Myocyte (in vitro differentiated cells): ENCODE results near the gene STXBP2. TPM values are rescaled to one million over a fixed set of nuclear protein-coding genes. Genes with fewer than 3 reads are reported as not detected.

Source experiments
- DNase-seq: peaks from one replicate; pipeline ENCODE4 v3.0.0-alpha.2; 2012; ENCODE audit warnings: low read depth
- polyA plus RNA-seq: library from polyadenylated mRNA; unstranded; fragments of >200 nt; gene quantifications from one replicate; pipeline ENCODE4 v1.2.1, GENCODE V29; 2012; ENCODE audit warnings: missing spikeins
- total RNA-seq: library from RNA; depleted of rRNA; stranded (reverse); fragments of >200 nt; gene quantifications from 2 replicates; pipeline ENCODE4 v1.2.3, GENCODE V29; 2014

Gene STXBP2
- total RNA-seq = 1.9 TPM in 1 of 2 replicates, not detected in the other
- polyA plus RNA-seq = 0.44 TPM

DNA sequence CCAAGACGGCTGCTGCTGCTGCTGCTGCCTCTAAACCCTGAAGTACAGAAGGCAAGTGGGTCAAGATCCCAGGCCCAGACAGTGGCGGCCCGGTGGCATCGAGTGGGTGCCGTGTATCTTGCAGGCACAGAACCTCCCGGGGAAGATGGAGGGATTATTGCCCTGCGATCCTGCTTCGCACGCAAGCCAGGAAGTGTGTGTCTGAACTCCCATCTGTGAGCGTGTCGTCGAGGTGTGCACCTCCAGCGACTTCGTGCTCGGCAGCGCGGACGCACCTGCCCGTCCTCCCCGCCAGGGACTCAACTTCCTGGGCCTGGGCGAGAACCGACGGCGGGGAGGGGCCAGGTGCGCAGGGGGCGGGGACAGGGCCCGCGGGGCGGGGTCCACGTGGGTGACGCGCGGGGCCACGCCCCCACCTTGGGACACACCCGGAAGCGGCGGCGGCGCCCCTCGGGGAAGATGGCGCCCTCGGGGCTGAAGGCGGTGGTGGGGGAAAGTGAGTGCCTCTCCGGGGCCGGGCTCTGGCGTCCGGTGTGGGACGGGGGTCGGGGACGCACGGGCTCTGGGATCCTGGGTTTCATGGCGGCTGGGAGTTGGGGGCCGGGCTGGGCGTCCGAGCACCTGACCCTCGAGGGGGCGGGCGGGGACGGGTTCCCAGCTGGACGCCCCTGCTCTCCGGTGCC lies at the start of gene STXBP2:
Gene STXBP2, plus strand, starts transcription at position 420 of the 683 bp plus-strand sequence. Its CDS starts 40 bp downstream, at position 460.
- DNase-seq = no peak

DNA sequence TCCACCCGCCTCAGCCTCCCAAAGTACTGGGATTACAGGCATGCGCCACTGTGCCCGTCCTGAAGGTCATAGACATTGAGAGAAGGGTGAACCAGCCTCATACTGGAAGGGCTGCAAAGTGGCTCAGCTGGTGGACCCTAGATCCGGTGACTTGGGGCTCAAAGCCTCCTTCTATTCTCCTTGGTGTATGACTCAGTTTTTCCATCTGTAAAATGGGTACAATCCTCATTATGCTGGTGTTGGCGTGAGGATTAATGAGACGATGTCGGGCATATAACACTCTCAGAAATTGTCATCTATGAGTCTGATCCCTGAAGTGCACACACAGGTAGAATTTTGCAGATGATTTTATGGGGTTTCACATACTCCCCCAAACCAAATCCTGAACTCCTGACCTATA lies 47.1 kb upstream of the STXBP2 start:
- no peak for DNase-seq

DNA sequence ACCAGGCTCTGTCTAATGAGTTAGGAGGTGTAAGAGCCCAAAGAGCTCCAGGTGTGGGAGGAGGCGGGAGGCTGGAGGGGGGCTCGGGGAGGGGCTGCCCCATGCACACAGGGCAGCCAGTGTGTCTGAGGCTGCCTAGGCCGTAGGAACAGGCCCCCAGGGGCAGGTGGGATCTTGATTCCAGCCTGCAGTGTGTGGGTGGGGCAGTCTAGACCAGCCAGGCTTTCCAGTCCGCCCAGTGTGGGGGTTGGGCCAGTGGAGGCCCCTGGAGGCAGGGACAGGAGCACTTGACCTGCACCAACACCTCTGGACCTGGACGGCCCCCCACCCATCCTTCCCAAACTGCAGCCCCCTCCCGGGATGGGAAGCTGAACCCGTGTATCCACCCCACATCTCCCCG lies 46.7 kb upstream of the STXBP2 start:
- DNase-seq = no peak

DNA sequence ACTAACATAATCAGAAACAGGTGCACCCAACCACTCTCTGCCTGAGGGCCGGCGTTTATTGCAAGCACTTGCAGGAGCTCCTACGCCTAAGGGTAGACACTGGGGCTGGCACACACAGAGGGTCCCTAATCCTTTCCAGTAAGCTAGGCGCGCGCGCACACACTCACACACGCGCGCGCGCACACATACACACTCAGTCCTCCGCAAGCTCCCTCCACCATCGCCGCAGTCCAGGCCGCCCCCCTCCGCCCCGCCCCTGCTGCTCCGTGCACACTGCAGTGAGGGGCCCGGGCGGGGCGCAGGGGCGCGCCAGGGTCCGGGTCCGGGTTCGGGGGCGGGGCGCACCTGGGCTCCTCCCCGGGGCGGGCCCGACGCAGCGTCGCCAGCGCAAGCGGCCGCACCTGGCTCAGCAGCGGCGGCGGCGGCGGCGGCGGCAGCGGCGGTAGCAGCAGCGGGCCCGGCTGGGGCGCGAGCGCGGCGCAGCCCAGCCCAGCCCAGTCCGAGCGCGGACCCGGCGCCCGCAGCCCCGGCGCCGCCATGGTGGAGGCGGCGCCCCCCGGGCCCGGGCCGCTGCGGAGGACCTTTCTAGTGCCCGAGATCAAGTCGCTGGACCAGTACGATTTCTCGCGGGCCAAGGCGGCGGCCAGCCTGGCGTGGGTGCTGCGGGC lies 41.3 kb upstream of the STXBP2 start, which contains the start of gene CAMSAP3:
Gene CAMSAP3, plus strand, starts transcription at position 398 of the 668 bp plus-strand sequence. Its CDS starts 140 bp downstream, at position 538.
- peak; percentile 13 for DNase-seq

DNA sequence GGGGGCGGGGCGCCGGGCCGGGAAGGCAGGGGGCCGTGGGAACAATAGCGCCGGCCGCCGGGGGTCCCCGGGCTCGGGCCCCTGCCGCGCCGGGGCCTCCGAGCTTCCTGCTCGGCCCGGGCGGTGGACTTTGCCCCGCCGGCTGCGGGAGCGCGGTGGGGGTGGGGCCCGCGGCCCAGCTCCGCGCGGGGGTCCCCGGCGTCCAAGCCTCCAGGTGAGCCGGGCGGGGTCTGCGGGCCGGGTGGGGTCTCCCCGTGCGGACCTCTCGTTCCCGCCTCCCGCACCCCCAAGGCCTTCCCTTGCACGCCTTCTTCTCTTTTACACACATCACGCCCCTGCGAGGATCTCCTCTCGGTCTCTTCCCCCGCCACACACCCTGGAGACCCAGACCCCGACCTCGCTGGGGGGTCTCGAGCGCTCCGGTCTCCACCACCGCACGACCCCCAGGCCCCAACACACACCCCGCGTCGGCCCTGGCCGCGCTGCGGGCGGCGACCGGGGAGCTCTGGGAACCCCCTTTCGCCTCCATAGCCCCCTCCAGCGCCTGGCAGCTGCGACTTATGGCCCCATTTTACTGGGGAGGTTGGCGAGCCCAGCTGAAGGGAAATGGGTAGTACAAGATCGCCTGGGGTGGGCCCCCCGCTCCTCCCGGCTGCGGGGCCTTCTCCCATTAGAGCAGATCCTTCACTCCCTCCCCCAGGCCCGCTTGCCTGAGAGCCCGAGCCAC lies 40.5 kb upstream of the STXBP2 start:
- no peak for DNase-seq

DNA sequence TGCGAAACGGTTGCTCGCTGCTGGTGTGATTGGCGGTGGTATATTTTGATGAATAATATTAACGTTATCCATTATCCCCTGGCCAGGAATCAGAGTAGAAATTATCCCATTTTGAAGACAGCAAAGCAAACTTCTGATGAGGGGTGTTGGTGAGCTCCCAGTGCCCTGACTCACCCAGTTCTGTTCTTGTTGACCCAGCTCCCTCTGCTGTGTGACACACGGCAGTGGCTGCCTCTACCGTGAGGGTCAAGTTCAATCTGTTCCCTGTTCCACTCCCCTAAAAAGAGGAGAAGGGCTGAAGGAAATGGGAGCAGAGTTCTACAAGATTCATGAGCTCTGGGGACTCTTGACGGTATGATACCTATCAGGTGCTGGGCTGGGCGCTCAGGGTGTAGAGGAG lies 39.2 kb upstream of the STXBP2 start:
- no peak for DNase-seq

DNA sequence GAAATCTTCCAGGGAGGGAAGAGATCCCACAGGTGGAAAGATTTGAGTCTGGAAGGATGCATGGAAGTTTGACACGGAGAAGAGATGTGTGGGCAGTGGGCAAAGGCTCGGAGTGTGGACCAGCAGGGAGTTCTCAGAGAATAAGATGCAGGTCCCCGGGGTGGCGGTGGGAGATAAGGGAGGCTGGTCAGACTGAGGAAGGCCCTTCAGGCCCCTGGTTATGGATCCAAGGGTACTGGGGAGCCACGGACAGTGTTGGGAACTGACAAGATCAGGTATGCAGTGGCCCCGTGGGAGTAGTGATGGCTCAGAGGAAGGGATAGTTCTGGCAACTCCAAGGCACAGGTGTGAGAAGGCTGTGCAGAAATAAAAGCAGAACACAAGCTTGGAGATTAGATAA lies 38.7 kb upstream of the STXBP2 start:
- no peak for DNase-seq

DNA sequence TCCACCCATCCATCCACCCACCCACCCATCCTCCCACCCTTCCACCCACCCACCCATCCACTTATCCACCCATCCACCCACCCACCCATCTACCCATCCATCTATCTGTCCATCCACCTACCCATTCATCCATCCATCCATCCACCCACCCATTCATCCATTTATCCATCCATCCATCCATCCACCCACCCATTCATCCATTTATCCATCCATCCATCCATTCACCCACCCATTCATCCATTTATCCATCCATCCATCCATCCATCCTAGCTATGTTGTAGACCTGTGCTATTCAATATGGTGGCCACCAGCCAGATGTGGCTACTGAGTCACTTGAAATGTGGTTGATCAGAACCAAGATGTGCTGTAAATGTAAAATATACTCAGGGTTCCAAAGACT lies 36.2 kb upstream of the STXBP2 start:
- no peak for DNase-seq

DNA sequence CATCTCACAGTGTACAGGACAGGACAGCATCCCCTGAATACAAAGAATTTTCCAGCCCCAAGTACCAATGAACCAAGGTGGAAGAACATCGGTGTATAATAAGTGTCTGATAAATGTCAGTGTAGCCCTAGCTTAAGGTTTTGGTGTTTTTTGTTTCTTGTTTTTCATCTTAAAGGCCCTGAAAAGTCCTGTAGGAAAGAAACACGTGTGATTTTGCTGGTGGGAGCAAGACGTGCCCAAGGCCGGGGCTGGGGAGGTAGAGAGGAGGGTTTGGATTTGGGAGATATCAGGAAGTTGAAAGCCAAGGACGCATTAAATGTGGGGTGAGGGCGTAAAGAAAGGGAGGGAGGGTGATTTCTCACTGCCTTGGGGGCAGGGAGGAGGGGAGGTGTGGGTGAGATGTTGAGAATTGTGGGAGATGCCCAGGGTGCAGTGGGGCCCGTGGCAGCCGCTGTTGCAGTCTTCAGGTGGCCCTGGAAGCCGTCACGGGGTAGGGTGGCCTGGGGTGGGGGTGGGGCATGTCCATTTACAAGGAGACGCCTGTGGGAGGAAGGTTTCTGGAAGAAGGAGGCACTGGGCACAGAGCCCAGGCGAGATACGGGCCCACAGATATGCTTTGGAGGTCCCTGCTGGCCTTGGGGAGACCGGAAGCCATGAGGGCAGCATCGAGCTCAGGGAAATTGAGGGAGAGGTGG lies 34.5 kb upstream of the STXBP2 start:
- DNase-seq = no peak

DNA sequence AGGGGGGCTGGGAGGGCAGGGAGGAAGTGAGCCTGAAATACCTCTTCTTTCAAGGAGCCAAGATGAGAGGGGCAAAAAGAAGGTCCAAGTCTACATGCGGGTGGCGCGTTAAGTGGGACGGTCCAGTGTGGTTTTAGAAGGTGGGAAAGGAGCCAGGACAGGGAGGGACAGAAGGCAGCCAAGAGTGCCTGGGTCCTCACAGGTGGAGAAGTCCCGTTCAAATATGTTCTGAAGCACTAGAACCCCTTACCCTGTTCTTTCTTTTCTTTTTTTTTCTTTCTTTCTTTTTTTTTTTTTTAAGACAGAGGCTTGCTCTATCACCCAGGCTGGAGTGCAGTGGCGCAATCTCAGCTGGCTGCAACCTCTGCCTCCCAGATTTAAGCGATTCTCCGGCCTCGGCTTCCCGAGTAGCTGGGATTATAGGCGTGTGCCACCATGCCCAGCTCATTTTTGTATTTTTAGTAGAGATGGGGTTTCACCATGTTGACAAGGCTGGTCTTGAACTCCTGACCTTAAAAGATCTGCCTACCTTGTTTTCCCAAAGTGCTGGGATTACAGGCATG lies 33.9 kb upstream of the STXBP2 start:
- no peak for DNase-seq

DNA sequence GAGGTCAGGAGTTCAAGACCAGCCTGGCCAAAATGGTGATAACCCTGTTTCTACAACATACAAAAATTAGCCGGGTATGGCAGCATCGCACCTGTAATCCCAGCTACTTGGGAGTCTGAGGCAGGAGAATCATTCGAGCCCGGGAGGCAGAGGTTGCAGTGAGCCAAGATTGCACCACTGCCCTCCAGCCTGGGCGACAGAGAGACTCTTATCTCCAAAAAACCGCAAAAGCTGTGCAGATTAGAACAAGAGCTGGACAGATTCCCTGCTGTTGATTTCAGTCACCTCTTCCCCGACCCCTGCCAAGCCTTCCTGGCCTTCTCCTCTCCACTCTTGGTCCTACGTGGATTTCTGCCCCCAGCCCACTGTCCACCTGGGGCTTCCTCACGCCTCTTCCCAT lies 33.0 kb upstream of the STXBP2 start:
- no peak for DNase-seq

DNA sequence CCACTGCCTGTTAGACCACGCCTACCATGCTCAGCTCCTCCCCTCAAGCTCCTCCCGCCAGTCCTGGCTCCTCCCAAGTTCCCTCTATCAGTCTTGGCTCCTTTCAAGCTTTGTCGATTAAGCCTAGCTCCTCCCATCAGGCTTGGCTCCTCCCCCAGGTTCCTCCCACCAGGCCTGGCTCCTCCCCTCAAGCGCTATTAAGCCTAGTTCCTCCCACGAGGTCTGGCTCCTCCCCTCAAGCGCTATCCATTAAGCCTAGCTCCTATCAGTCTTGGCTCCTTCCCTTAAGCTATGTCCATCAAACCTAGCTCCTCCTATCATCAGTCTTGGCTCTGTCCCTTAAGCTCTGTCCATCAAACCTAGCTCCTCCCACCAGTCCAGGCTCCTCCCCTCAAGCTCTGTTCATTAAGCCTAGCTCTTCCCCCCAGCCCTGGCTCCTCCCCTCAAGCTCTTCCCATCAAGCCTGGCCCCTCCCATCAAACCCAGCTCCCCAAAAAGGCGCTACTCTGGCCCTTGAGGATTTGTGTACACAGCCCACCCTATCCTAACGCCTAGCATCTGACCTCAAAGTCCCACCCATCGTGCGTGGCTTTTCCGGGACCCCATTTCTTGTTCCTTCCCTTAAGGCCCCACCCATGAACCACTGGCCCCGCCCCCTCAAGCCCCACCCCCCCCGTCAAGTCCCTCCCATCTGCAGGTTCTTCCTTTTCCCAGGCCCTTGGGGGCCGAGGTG lies 31.3 kb upstream of the STXBP2 start:
- no peak for DNase-seq

DNA sequence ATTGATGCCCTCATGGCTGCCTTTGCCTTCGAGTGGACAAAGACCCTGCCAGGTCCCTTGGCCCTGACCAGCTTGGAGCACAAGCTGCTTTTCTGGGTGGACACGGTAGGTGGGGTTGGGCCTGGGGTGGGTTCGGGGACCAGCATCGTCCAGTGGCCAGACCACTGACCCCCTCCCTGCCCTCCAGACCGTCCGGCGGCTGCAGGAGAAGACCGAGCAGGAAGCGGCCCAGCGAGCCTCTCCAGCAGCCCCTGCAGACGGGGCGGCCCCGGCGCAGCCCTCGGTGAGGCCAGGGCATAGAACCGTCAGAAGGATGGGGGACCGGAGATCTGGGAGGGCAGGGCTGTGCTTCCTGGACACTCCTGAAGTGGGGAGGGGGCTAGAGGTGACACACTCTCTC lies 30.6 kb upstream of the STXBP2 start:
- no peak for DNase-seq

DNA sequence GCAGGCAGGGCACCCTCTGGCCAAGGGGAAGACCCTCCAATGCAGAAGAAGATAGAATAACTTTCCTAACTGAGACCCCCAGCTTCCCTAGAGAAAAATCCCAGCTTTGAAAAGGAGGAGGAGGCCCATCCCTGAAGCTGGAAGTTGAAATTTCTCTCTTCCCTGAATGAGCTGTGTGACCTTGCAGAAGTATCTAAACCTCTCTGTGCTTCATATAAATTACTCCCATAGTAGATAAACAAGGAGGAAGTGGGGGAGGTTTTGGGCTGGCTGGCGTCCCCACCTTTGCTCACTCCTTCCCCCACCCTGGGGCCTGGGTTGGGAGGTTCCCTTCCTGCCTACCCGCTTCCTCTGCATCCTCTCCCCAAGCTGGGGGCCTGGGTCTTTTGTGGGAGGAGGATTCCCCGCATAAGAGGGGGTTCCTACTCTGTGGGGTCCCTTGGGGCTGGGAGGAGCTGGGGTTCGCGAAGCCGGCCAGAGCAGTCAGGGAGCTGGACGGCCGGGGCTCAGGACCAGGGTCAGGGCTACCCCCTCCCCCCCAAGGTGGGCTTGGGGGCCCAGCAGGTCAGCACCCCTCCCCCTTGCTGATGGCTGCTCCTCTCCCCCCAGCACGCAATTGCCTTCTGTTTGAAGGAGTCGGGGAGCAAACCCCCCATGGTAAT lies 29.6 kb upstream of the STXBP2 start:
- no peak for DNase-seq

DNA sequence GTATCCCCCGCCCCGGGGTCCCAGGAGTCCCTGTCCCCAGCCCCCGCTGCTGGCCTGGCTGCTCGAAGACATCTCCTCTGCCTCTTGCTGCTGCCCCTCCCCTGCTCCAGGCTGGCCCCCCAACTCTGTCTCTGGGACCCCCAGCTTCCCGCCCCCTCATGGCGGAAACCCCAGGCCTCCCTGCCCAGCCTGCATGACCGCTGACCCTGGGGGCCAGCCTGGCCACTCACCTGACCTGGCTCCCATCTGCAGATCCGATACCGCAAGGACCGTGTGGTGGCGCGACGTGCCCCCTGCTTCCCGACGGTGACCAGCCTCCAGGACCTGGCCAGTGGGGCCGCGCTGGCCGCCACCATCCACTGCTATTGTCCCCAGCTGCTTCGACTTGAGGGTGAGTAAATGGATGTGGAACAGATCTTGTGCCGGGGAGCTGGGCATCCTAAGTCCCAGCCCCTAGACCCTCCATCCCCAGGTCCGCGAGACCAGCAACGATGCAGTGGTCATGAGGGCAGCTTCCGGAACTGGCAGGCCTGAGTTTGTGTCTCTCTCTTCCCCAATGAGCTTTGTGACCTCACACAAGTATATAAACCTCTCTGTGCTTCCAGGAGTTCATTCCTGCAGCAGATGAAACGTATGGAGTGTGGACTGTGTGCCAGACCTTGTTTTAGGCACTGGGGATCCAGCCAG lies 28.9 kb upstream of the STXBP2 start:
- DNase-seq = no peak

DNA sequence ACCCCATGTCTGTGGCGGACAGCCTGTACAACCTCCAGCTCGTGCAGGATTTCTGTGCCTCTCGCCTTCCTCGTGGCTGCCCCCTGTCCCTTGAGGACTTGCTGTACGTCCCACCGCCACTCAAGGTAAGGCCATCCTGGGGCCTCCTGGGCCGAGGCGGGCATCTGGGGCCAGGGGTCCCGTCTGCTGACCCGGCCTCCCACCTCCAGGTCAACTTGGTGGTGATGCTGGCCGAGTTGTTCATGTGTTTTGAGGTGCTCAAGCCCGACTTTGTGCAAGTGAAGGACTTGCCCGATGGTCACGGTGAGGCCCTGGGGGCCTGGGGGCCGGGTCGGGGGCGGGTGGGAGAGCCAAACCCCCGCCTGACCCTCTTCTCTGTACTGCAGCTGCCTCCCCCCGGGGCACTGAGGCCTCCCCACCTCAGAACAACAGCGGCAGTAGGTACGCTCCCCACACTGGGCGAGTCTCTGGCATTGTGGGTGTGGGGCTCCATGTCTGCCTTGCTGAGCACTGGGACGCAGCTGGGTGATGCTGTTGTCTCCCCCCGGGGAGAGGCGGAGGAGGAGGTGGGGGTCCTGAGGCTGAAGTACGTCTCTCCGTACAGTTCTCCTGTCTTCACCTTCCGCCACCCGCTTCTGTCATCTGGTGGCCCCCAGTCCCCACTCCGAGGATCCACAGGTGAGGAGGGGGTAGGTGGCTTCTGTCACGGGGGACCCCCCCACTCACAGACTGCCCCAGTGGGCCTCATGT lies 26.2 kb upstream of the STXBP2 start:
- DNase-seq = no peak

DNA sequence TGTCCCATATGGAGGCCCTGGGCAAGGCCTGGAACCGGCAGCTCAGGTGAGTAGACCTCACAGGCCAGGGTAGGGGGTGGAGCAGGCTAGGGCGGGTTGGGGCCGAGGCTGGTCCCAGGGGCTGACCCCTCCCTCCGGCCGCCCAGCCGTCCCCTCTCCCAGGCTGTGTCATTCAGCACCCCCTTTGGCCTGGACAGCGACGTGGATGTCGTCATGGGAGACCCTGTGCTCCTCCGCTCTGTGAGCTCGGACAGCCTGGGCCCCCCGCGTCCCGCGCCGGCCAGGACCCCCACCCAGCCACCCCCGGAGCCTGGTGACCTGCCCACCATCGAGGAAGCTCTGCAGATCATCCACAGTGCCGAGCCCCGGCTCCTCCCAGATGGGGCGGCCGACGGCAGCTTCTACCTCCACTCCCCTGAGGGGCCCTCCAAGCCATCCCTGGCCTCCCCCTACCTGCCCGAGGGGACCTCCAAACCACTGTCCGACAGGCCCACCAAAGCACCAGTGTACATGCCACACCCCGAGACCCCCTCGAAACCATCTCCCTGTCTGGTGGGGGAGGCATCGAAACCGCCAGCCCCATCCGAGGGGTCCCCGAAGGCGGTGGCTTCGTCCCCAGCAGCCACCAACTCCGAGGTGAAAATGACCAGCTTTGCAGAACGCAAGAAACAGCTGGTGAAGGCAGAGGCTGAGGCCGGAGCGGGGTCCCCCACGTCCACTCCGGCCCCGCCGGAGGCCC lies 25.2 kb upstream of the STXBP2 start:
- DNase-seq = no peak
